ENCODE data around the gene PACRG.
"Not testable (repeated sequence)": the region's sequence is repeated elsewhere in the genome, so short reads cannot be mapped to it uniquely, and the experiment has no call there.

Gene PACRG

GRCh38 chr6:162727322-162728182 lies at the start of gene PACRG, which contains the start of gene PRKN:
Gene PACRG (plus strand): TSS chr6:162727974.
Gene PRKN (minus strand): TSS chr6:162727766.
- DNase-seq, result peak; percentile 98

GRCh38 chr6:162678896-162679295 lies 48.9 kb upstream of the PACRG start:
- not testable (repeated sequence) for DNase-seq

- DNase-seq, result no peak
Measured at GRCh38 chr6:162679681-162680080, 48.1 kb upstream of the PACRG start.

- no peak for DNase-seq
Measured at GRCh38 chr6:162680367-162680766, 47.4 kb upstream of the PACRG start.

GRCh38 chr6:162680871-162681270 lies 46.9 kb upstream of the PACRG start:
- DNase-seq, result no peak

GRCh38 chr6:162681447-162681846 lies 46.3 kb upstream of the PACRG start:
- no peak for DNase-seq

GRCh38 chr6:162683135-162683534 lies 44.6 kb upstream of the PACRG start:
- no peak for DNase-seq

- no peak for DNase-seq
Measured at GRCh38 chr6:162684052-162684451, 43.7 kb upstream of the PACRG start.

GRCh38 chr6:162684961-162685360 lies 42.8 kb upstream of the PACRG start:
- no peak for DNase-seq

- DNase-seq, result no peak
Measured at GRCh38 chr6:162685586-162685985, 42.2 kb upstream of the PACRG start.

GRCh38 chr6:162688751-162689345 lies 38.9 kb upstream of the PACRG start:
- DNase-seq, result no peak

- no peak for DNase-seq
Measured at GRCh38 chr6:162690158-162690557, 37.6 kb upstream of the PACRG start.

GRCh38 chr6:162697872-162698403 lies 29.8 kb upstream of the PACRG start:
- DNase-seq, result no peak

GRCh38 chr6:162698440-162698839 lies 29.3 kb upstream of the PACRG start:
- no peak for DNase-seq

GRCh38 chr6:162699961-162700360 lies 27.8 kb upstream of the PACRG start:
- no peak for DNase-seq

- no peak for DNase-seq
Measured at GRCh38 chr6:162700966-162701365, 26.8 kb upstream of the PACRG start.

GRCh38 chr6:162701551-162701950 lies 26.2 kb upstream of the PACRG start:
- DNase-seq, result no peak

- DNase-seq, result no peak
Measured at GRCh38 chr6:162702446-162702845, 25.3 kb upstream of the PACRG start.

GRCh38 chr6:162704001-162704400 lies 23.8 kb upstream of the PACRG start:
- no peak for DNase-seq

GRCh38 chr6:162705736-162706135 lies 22.0 kb upstream of the PACRG start:
- no peak for DNase-seq

- no peak for DNase-seq
Measured at GRCh38 chr6:162706232-162706631, 21.5 kb upstream of the PACRG start.

GRCh38 chr6:162708971-162709370 lies 18.8 kb upstream of the PACRG start:
- DNase-seq, result no peak

- DNase-seq, result no peak
Measured at GRCh38 chr6:162709431-162709830, 18.3 kb upstream of the PACRG start.

- DNase-seq, result no peak
Measured at GRCh38 chr6:162710419-162710818, 17.4 kb upstream of the PACRG start.

All from CD4-positive, alpha-beta T cell treated with Interleukin-4 for 4 hours (primary cell).